Measurements from ENCODE around the gene IFNL3.

The IFNL3 gene

DNA sequence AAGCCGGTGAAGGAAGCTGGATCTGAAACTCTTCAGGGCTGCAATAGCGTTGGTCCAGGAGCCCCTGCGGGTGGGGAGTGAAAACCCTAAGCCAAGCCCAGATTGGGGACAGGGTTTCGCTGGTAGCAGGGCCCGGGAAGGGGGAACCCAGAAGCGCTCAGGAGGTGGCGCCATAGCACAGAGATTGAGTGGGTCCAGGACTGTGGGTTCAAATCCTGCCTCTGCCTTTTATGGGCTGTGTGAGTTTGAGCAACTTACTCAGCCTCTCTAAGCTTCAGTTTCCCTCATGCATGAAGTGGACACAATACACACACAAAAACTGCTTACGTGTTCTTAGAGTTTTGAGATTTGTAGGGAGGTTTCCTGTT lies 32.4 kb downstream of the IFNL3 start:
- DNase-seq: peak; percentile 47

DNA sequence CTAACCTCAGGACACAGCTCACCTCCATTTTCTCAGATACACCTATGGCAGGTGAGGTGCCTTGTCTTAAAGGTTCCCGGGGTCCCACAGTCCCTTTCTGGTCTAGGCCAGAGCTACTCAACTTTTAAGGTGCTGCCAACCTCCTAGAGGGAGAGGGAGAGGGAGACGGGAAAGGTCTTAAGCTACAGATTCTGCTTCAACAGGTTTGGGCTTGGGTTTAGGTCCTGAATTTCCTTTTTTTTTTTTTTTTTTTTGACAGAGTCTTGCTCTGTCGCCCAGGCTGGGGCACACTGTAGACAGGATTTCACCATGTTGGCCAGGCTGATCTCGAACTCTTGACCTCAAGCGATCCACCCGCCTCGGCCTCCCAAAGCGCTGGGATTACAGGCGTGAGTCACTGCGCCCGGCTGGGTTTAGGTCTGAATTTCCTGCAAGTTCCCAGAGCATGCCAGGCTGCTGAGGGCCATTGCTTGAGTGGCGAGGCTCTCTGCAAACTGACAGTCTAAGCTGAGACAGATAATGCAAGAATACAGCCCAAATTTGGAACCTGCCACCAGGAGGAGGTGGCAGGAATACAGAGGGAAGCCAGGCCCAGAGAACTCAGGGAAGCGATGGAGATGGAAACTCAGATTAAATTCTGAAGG lies 33.0 kb downstream of the IFNL3 start:
- no peak for DNase-seq

DNA sequence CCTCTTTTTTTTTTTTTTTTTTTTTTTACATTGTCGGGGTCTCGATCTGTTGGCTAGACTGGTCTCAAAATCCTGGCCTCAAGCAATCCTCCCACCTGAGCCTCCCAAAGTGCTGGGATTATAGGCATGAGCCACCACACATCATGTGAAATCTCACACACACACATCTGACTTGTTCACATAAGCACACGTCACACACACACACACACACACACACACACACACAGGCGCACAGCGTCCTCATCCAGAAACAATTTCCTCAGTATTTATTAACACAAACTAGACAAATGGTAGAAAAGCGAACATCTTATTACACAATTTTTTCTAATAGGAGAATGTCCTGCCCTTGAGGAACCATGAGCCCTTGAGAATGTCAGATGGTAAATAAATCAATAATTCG lies 35.6 kb downstream of the IFNL3 start:
- no peak for DNase-seq

DNA sequence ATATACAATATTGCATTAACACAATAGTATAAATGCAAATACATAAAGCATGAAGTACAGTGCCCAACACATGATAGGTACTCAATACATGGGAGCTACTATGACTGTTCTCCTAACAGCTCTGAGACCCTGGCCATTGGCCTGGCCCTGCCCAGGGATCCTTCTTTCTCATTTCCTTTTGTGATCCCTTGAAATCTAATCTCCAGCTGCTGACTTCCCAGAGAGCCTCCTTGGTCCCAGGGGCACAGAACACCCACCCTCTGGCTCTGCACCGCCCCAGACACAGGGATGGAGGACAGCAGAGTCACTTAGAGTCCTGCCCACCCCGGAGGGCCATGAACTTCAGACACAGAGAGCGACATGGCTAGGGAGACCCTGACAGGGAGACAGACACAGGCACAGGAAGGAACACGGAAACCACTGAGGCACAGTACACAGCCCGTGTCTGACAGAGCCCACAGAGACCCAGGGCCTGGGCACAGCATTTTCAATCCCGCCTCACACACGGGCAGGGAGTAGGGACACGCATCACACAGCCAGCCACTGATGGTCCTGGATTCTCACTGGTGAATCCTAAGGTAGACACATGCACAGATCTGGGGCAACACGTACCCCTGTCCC lies 36.5 kb downstream of the IFNL3 start:
- DNase-seq: no peak

DNA sequence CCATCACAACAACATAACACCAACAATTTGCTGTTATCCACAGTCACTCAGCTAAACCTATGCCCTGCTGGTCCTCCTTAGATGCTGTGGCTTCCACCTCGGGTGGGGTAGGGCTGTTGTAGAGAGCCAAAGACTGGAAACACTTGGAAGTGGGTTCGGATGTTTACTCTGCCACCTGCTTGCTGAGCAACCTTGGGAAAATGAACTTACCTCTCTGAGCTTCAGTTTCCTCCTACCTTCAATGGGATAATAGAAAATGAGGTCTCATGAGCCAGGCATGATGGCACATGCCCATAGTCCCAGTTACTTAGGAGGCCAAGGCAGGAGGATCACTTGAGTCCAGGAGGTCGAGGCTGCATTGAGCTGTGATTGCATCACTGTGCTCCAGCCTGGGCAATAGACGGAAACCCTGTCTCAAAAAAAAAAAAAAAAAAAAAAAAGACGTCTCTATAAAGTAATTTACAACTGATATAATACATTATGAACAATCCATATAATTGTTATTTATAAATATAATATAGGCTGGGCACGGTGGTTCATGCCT lies 37.4 kb downstream of the IFNL3 start:
- DNase-seq: no peak

DNA sequence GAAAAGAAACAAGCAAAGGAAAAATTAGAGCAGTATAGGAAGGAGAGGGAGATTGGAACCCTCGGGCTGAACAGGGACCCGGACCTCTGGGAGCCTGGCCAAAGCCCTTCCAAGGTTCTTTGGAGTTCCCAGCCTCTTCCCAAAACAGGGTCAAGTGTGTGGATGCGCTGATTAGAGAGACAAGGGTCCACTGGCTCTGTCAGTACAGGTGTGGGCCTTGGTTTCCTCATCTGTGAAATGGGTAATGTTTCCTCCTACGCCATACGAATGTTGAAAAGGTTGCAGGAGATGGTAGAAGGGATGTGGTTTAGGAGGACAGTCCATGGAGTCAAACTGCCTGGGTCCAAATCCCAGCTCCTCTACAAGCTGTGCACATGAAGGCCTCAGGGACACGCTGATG lies 38.7 kb downstream of the IFNL3 start:
- no peak for DNase-seq

DNA sequence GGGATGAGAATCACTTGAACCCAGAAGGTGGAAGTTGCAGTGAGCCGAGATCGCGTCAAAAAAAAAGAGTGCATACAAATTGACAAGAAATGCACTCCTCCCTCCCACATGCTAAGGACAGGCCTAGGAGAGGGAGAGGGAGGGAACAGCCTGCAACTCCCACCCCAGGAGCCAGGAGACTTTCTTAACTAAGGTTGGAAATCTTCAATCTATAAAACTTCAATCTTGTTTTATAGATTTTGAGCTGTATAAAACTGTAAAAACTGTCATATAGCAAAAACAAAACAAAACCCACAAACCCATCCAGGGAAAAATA lies 39.4 kb downstream of the IFNL3 start:
- no peak for DNase-seq

DNA sequence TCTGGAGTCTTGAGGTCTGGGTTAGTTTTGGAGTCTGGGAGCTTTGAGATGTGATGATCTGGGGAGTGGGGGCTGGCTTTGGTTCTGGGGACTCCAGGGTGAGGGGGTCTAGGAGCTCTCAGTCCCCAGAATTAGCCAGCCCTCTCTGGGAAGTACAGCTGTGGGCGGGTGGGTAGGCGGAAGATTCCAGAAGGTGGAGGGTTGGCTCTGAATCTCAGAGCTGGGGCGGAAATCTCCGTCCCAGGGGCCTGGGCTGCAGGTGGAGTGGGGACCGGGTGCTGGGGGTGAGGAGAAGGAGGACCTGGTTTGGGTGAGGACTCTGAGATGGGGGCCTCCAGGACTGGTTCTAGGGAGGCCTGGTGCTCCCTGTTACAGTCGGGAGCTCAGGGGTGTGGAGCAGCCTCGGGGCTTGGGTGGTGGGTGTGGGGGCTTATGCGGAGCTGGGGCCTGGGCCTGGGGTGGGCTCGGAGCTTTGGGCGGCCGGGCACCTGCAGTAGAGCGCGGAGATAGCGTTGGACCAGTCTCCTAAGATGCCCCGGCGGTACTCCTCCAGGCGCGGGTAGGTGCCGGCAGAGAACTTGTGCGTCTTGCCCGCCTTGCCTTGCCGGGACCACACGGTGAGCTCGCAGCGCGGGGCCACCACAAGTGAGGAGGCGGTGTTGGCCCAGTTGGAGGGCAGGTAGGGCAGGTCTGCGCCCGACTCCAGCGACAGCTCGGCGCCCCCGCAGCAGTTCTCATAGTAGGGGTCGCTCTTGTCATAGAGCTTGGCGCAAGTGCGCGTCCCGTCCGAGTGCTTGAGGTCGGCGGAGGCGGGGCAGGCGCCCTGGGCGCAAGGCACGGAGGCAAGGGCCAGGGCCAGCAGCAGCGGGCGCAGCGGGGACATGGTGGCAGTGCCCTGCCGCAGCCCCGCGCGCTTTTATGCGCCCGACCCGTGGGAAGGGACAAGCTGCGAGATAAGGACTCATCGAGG lies 41.1 kb downstream of the IFNL3 start, which contains the start of gene SYCN:
Gene SYCN (minus strand): TSS at position 892 of the 970 bp plus-strand sequence. CDS start 9 bp downstream, at position 883.
- DNase-seq: no peak

DNA sequence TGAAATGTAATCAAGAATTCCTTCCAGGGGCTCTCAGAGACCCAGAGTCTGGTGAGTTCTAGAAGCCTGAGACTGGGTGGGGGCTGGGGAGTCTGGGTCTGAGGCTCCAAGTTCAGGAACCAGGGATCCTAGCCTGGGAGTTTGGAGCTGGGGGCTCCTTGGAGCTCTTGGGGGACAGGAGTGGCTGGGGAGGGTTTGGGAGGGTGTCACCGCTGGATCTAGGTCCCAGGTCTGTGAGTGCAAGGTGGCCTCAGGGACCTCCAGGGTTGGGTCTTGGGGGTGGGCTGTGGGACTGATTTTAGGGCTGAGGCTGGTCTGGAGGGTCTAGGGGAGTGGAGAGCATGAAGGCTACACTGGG lies 41.8 kb downstream of the IFNL3 start:
- DNase-seq: no peak

DNA sequence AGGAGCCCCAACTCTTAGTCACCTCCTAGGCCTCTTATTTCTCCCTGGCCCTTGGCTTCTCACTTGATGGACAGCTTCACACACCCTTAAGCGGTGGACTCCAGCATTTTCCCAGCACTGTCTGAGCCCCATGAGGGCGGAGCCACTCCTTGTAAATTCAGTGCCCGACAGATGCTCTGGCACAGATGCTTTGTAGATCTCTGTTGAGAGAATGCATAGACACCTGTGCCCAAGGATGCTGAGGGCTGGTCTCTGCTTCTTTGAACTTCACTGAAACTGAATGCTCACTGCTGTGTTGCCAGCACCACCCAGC lies 44.0 kb downstream of the IFNL3 start:
- no peak for DNase-seq

DNA sequence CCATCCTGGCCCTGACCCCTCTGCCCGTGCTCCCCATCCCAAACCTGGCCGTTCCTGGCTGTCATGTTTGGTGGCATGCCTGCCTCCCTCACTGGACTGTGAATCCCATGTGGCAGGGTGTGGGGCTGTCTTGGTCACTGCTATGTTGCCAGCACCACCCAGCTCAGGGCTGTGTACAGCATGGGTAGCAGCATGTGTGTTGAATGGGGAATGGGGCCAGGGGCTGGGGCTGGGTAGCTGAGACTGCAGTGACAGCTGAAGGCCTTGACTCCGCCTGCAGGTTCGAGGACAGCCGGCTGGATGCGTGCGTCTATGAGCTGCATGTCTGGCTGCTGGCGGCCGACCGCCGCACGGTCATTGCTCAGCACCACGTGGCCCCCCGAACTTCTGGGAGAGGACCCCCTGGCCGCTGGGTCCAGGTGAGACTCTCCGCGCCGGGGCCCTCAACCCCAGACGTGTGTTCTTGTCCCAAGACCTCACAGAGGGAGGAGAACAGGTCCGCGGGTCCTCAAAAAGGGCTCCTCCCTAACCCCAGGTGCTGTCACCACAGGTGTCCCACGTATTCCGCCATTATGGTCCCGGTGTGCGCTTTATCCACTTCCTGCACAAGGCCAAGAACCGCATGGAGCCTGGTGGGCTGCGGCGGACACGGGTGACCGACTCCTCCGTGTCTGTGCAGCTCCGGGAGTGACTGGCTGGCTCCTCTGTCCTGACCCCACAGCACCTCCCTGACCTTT lies 44.6 kb downstream of the IFNL3 start:
- no peak for DNase-seq

DNA sequence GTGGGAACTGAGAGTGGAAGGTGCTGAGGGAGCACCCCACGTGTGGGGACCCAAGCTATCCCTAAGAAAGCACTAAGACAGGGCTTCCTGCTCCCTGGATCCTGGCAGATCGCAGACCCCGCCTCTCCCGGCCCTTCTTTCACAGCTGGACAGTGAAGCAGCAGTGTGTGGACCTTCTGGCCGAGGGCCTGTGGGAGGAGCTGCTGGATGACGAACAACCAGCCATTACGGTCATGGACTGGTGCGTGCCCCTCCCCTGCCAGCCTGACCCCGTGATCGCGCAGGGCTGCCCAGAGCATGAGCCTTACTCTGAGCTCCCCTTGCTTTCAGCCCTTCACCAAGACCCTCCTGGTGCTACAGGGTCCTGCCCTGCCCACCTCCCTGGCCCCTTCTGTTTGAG lies 45.8 kb downstream of the IFNL3 start:
- no peak for DNase-seq

DNA sequence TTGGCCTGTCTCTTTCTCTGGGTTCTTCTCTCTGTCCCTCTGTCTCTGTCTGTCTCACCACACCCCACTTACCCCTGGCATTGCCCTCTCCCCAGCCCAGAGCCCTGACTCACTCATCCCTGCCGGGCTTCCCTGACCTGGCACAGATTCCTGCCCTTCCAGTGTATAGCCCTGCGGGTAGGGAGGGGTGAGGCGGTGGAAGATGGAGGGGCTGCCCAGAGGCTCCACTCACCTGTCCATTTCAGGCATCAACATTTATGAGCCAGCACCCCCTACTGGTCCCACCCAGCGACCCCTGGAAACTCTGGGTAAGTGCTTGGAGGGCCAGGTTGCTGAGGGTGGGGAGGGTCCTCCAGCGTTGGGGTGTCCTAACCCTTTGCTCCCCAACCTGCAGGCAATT lies 47.0 kb downstream of the IFNL3 start:
- no peak for DNase-seq

DNA sequence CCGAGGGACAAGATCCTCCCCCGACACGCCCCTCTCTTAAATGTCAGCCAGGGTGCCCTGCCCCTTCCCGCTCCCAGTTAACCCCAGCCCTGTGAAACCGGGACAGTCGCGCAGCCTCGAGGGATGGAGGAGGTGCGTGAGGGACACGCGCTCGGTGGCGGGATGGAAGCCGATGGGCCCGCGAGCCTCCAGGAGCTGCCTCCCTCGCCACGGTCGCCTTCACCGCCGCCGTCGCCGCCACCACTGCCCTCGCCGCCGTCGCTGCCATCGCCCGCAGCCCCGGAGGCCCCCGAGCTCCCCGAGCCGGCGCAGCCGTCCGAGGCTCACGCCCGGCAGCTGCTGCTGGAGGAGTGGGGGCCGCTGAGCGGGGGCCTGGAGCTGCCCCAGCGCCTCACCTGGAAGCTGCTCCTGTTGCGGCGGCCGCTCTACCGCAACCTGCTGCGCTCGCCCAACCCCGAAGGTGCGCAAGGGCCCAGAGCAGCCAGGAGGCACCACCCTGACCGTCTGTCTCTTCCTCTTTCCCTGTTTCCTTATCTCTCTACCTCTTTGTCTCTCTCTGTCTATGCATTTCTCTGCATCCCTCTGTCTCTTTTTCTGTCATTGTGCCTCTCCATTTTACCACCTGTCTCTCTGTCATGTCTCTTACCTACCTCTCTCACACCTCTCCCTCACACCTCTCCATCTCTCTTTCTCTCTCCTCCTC lies 47.8 kb downstream of the IFNL3 start, which contains the start of gene NCCRP1:
Gene NCCRP1 (plus strand): TSS at position 105 of the 703 bp plus-strand sequence. CDS start 19 bp downstream, at position 124.
- no peak for DNase-seq

DNA sequence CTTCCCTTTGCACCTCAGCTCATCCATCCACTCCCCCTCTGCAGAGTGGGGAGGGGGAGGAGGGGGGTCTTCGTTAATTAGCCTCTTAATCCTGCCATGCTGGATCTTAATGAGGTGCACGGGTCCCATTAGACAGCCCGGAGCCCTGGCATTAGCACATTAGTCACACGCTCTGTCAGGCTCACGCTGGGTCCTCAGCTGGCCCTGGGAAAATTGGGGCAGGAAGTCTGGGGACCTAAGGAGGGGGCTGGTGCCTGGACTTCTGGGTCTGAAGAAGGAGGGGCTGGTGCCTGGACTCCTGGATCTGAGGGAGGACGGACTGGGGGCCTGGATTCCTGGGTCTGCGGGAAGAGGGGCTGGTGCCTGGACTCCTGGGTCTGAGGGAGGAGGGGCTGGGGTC lies 48.5 kb downstream of the IFNL3 start:
- DNase-seq: no peak

DNA sequence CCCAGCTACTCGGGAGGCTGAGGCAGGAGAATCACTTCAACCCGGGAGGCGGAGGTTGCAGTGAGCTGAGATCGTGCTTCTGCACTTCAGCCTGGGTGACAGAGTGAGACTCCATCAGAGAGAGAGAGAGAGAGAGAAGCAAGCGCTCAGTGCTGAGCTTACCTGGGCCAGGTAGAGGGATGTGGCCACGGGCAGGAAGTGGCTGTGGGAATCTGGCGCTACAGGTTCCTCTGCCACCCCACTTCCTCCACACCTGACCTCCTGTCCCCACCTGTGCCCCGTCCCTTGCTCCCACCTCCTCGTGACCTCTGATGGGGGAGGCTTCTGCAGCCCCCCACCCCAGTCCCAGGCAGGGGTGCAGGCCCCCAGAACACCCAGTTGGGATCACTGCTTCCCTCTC lies 49.1 kb downstream of the IFNL3 start:
- DNase-seq: no peak

DNA sequence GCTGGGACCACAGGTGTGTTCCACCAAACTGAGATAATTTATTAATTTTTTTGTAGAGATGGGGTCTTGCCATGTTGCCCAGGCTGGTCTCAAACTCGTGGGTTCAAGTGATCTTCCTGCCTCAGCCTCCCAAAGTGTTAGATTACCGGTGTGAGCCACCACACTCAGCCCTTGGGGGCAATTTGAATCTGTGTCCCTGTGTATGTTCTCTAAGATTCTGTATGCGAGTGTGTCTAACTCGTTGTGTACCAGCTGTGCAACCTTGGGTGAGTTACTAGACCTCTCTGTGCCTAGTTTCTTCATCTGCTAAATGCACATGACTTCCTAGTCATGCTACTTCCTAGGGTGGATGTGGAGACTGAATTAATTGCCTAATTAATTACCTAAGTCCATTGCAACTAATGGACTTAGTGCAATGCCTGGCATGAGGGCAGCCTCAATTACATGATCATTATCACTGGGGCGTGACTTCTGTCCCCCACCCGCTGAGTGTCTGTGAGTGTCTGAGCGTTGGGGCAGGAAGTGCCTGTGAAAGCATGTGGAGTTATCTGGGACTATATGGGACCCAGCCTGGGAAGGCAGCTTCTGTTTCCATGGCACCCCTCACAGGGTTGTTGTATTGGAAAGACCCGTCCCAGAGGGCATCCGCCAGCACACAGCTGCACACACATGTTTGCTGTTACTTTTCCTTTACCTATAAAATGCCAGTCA lies 49.8 kb downstream of the IFNL3 start:
- no peak for DNase-seq

DNA sequence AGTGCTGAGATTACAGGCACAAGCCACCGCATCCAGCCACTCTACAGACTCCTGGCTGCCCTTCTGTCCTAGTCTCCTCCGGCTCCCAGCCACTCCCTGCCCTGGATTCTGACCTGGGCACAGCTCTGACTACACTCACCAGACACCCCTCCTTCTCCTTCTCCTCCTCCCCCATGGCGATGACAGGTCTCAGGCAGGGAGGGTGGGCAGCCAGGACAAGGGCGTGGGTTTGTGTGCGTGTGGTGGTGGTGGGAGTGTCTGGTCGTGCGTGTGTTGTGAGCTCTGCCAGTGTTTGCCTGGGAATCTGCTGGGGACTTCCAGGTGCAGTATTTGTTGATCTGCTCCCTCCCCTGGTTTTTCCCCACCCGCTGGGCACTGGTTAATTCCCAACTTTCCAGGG lies 51.0 kb downstream of the IFNL3 start:
- no peak for DNase-seq
